Stimulated activated CD8-positive, alpha-beta memory T cell treated with anti-CD3 and anti-CD28 coated beads, Interleukin-15, amount 100 ng/mL, for 24 hours (primary cell): ENCODE data around the gene HNRNPK.
"Not testable (repeated sequence)": the region's sequence is repeated elsewhere in the genome, so short reads cannot be mapped to it uniquely, and the experiment has no call there.

ENCODE experiments used
- DNase-seq: peaks from one replicate; pipeline ENCODE4 v3.0.0-alpha.2; 2020; ENCODE audit warnings: low read depth

HNRNPK gene

DNA sequence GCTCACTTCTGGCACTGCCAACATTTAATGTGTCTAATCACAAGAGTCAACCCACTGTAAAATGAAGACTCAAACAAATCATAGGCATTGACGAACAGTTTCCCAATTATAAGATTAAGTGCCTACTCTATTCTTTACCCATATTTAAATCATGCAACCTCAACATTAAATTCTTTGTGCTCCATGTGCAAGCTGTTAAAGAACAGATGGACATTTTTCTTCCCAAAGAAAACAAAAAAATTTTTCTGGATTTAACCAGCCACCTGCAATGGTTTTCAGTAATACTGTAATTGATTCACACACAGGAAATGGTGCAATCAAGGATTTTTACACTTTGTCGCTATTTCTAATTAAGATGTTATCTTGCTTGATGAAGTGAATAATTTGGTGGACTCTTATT is 3.6 kb downstream of the HNRNPK start:
- DNase-seq: no peak

- DNase-seq: no peak
Observed at GRCh38 chr9:83975300-83975699, 4.7 kb downstream of the HNRNPK start.

- no peak for DNase-seq
Observed at GRCh38 chr9:83972286-83972685, 7.7 kb downstream of the HNRNPK start.

DNA sequence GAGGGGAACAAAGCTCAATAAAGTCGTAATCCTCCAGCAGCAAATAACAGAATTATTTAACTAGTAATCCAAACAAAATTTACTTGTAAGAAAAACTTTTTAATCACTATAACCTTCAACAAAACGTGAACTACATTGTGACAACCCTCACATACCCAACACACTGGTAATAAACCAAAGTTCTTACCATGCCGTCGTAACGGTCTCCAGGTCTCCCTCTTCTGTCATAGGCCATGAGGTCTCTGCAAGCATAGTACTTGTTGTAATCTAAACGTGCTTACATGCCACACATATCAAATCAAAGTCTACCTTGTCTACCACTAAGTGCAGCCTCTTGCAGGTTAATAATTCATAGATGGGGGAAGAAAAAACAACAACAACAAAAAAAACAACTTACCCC is 8.5 kb downstream of the HNRNPK start:
- DNase-seq: no peak

DNA sequence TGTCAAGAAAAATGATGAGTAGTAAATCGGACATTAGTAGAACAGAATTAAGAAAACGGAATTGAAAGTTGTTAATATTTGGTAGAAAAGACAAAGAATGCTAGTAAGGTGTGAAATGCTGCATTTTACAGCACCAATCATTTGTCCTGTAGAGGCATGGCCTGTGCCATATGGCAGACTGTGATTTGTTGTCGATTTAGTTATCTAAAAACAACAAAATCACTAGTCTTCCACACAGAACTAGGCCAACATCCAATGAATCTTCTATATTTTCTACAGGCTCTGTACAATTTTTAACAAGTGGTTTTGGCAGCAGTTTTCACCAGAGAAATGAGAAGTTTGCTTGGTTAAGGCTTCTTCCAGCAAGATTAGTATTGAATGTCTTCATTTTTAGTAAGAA is 10.4 kb downstream of the HNRNPK start:
- DNase-seq: no peak

GRCh38 chr9:83967073-83967472 is 12.9 kb downstream of the HNRNPK start:
- DNase-seq: no peak

- DNase-seq: no peak
Observed at GRCh38 chr9:83966209-83966582, 13.8 kb downstream of the HNRNPK start.

DNA sequence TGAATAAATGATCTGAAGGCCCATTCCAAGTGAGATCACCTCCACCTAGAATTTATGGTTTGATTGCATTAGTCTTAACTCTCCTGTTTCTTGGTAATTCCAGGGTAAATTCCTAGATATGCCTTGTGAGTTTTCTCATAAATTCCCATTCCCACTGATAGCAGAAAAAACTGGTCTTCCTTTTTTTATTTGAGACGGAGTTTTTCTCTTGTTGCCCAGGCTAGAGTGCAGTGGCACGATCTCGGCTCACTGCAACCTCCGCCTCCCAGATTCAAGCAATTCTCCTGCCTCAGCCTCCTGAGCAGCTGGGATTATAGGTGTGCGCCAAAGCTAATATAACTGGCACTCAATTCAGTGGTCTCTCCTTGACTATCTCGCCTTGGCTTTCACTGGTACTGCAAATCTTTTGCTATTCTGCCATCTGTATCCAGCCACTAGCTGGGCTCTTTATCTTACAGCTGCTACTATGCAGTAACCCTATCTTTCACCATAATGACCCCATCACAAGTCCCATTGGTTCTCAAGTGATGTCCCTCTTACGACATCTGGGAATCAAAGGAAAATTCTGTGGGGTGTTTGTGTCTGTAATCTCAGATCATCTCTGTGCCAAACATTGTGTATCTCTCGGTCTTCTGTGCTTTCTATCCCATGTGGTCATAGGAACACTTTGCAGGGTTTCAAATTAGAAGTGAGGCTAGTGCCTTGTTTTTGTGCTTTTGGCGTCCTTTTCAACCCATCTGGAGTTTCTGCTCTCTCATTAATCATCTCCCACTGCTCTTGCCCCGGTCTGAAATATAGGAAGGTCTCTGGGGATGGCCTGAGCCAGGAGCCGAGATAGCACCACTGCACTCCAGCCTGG is 14.4 kb downstream of the HNRNPK start:
- DNase-seq: no peak

GRCh38 chr9:83964973-83965349 is 15.1 kb downstream of the HNRNPK start:
- no peak for DNase-seq

GRCh38 chr9:83962165-83962564 is 17.9 kb downstream of the HNRNPK start:
- DNase-seq: no peak

DNA sequence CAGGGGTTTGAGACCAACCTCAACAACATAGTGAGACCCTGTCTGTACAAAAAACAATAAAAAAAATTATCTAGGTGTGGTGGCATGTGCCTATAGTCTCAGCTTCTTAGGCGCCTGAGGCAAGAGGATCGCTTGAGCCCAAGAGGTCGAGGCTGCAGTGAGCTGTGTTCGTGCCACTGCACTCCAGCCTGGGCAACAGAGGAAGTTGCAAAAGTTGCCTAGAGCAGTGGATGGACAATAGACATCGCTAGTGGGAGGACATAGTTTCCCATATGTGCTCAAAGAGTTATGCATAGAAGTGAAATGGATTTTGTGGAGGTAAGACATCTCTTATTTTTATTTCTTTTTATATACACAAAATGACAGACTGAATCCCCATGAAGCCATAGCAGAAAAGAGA is 19.0 kb downstream of the HNRNPK start:
- no peak for DNase-seq

- DNase-seq: no peak
Observed at GRCh38 chr9:83959061-83959460, 21.0 kb downstream of the HNRNPK start.

DNA sequence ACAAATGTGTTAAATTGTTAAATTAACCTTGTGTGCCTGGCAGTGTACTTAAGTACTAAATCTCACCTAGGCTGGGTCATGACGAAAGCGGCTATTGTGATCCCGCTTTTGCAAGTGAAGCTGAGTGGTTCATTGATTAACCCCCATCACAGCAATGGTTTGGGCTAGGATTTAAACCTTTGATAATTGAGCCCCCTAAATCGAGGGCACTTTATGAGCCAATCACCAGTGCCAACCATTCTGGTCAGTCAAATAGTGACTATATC is 22.8 kb downstream of the HNRNPK start:
- DNase-seq: no peak

- DNase-seq: peak; percentile 27
Observed at GRCh38 chr9:83956436-83957247, 23.4 kb downstream of the HNRNPK start.

- no peak for DNase-seq
Observed at GRCh38 chr9:83956086-83956435, 24.0 kb downstream of the HNRNPK start.

GRCh38 chr9:83948096-83948495 is 31.9 kb downstream of the HNRNPK start:
- DNase-seq: not testable (repeated sequence)

- DNase-seq: no peak
Observed at GRCh38 chr9:83940590-83941303, 39.3 kb downstream of the HNRNPK start.

- no peak for DNase-seq
Observed at GRCh38 chr9:83937861-83938455, 42.1 kb downstream of the HNRNPK start.

- DNase-seq: no peak
Observed at GRCh38 chr9:83936523-83936922, 43.5 kb downstream of the HNRNPK start.

GRCh38 chr9:83935276-83935935 is 44.6 kb downstream of the HNRNPK start:
- DNase-seq: no peak

GRCh38 chr9:83934569-83935275 is 45.3 kb downstream of the HNRNPK start:
- DNase-seq: no peak

DNA sequence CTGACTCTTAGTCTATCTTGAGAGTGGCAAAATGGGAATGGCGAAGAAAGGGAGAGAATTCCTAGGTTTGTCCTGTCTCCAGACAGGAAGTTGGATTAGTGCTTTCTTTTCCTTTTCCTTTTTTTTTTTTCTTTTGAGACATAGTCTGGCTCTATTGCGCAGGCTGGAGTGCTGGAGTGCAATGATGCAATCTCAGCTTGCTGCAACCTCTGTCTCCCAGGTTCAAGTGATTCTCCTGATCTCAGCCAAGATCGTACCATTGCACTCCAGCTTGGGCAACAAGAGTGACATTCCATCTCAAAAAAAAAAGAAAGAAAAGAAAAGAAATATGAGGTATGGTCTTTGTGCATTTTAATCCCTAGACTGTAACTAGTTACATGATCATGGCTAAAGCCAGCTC is 46.2 kb downstream of the HNRNPK start:
- DNase-seq: no peak
